Gastroesophageal sphincter (tissue), 3 donors: ENCODE data around the gene ANXA2R.

Source experiments
- CTCF ChIP-seq, 4 experiments: fragments of 200-600 bp in 2 of 4; fragments of 450-650 bp in 2 of 4; sonication (generic) in 1 of 4; IDR thresholded peaks; one replicate each; pipeline ENCODE4 v1.5.1; 2017 to 2019; ENCODE audit warnings: antibody characterized with exemption in 4 of 4, mild to moderate bottlenecking in 2 of 4, moderate library complexity in 2 of 4
- POLR2A ChIP-seq, 2 donors: fragments of 450-650 bp; IDR thresholded peaks; one replicate each; pipeline ENCODE4 v1.6.1; 2017; ENCODE audit warnings: antibody characterized with exemption in 2 of 2, mild to moderate bottlenecking in 2 of 2, moderate library complexity in 1 of 2

- TF ChIP-seq CTCF (IDR thresholded peaks at IDR 0.05) (no peak), POLR2A (IDR thresholded peaks at IDR 0.05) (peak; percentile 40 to 60)
These were observed 27.0 kb upstream of the ANXA2R start for GRCh38 chr5:43066799-43067741.
